ENCODE results near the gene CLEC2L.

- TF ChIP-seq CTCF (IDR thresholded peaks at IDR 0.05) = no peak
- no peak for TF ChIP-seq POLR2A (IDR thresholded peaks at IDR 0.05)
- no peak for TF ChIP-seq EP300 (IDR thresholded peaks at IDR 0.05)
Measured at GRCh38 chr7:139521439-139521838, 2.0 kb upstream of the CLEC2L start.

Measured in tibial nerve (tissue), 4 donors.